Lung (tissue), 12 donors: ENCODE results near the gene SLC35F4. TPM values are rescaled to one million over a fixed set of nuclear protein-coding genes. Genes with fewer than 3 reads are reported as not detected.

Experiments used
- ATAC-seq: fragments of 200-7000 bp; cut with Tn5 transposase; one replicate; pipeline ENCODE4 v1.9.1; 2020; ENCODE audit warnings: moderate number of reproducible peaks; ENCODE audit not compliant: insufficient read depth, low FRiP score
- DNase-seq, 3 donors: peaks; one replicate each; pipeline ENCODE4 v3.0.0-alpha.2; 2013 to 2017
- H3K27ac ChIP-seq, 2 donors: one replicate each; pipeline ENCODE4 v1.5.1; 2013; ENCODE audit warnings: mild to moderate bottlenecking in 2 of 2, moderate library complexity in 2 of 2, control low read depth in 1 of 2, inconsistent platforms in 1 of 2, low read depth in 1 of 2, low read length in 1 of 2
- H3K27me3 ChIP-seq, 3 donors: one replicate each; pipeline ENCODE4 v1.5.1; 2013; ENCODE audit warnings: low read length in 2 of 3; ENCODE audit not compliant: control insufficient read depth in 3 of 3, insufficient read depth in 3 of 3
- H3K36me3 ChIP-seq, 4 donors: one replicate each; pipeline ENCODE4 v1.5.1; 2013; ENCODE audit warnings: low read length in 4 of 4, mild to moderate bottlenecking in 1 of 4, moderate library complexity in 1 of 4; ENCODE audit not compliant: control insufficient read depth in 4 of 4, insufficient read depth in 4 of 4
- H3K4me1 ChIP-seq, 5 donors: one replicate each; pipeline ENCODE4 v1.5.1; 2013; ENCODE audit warnings: low read length in 5 of 5, mild to moderate bottlenecking in 2 of 5, moderate library complexity in 1 of 5; ENCODE audit not compliant: control insufficient read depth in 5 of 5, insufficient read depth in 5 of 5
- H3K4me3 ChIP-seq: one replicate; pipeline ENCODE4 v1.5.1; 2013; ENCODE audit warnings: mild to moderate bottlenecking, control low read depth, moderate library complexity
- H3K9ac ChIP-seq, 2 donors: one replicate each; pipeline ENCODE4 v1.5.1; 2013; ENCODE audit warnings: low read length in 2 of 2, control low read depth in 1 of 2; ENCODE audit not compliant: insufficient read depth in 1 of 2
- H3K9me3 ChIP-seq, 4 donors: one replicate each; pipeline ENCODE4 v1.5.1; 2013; ENCODE audit warnings: low read length in 3 of 4, mild to moderate bottlenecking in 1 of 4, moderate library complexity in 1 of 4; ENCODE audit not compliant: control insufficient read depth in 4 of 4, insufficient read depth in 3 of 4
- CTCF ChIP-seq: IDR thresholded peaks from 2 replicates; pipeline ENCODE4 v1.5.1; 2012; ENCODE audit warnings: mild to moderate bottlenecking; ENCODE audit errors: control extremely low read depth, extremely low read depth
- WGBS, 2 donors: extraction: QIAGEN DNeasy Blood & Tissue Kit; methylation state at CpG; one replicate each; pipeline ENCODE4 v1.1.7; 2013; 5-methylcytosine and 5-hydroxymethylcytosine counted together
- polyA plus RNA-seq, 2 donors: library from polyadenylated mRNA; stranded (reverse); fragments of 200-250 nt; gene quantifications; one replicate each; pipeline ENCODE4 v1.2.1, GENCODE V29; 2013
- total RNA-seq, 2 donors: library from RNA; depleted of rRNA in 1 of 2; stranded (reverse); fragments of >200 nt in 1 of 2; gene quantifications; one replicate each; pipeline ENCODE4 v1.2.1, GENCODE V29; 2014 to 2021
- donor health status: control.
- donor health status: control.
- donor health status: Bipolar disorder and iron deficiency.
- donor health status: healthy.
- donor health status: DM: yes; HTN: yes; CAD: no.

Gene SLC35F4
- total and polyA plus RNA-seq, 4 donors: not detected

DNA sequence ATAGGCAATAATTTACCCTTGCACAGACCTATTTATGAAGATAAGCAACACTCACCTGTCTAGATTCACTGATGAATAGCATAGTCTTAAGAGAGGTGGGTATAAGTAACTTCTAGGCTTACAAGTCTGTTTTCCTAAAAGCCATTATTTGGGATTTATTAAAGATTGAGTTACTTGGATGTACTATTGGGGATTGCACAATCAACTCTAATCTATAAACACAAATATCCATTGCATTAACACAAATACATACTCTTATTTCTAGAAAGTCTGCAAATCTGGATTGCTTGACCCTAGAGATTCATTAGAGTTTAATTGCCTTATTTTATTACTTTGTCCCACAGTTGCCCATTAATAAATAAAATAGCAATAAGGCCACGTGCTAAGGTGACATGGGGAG, 224.1 kb downstream of the SLC35F4 start:
- Histone ChIP-seq H3K9me3 (no peaks in the 10 kb centered on the region), H3K9ac (no peak overlapping the region), H3K27ac (no peak overlapping the region), H3K36me3 (no peaks in the 10 kb centered on the region), H3K4me1 (no peaks in the 10 kb centered on the region), H3K27me3 (no peaks in the 10 kb centered on the region), H3K4me3 (no peak overlapping the region)
- DNase-seq (no peak), ATAC-seq (no peak)
- WGBS, 2 donors: 38 to 44% methylated on average over 1 of the region's 1 CpG
- no peak for TF ChIP-seq CTCF

- Histone ChIP-seq H3K4me3 (no peak overlapping the region), H3K27ac (no peak overlapping the region), H3K4me1 (no peaks in the 10 kb centered on the region), H3K9me3 (no peaks in the 10 kb centered on the region), H3K27me3 (no peaks in the 10 kb centered on the region), H3K9ac (no peak overlapping the region), H3K36me3 (no peaks in the 10 kb centered on the region)
- ATAC-seq (no peak), DNase-seq (no peak)
- no peak for TF ChIP-seq CTCF
Observed at GRCh38 chr14:57640036-57640435, 225.9 kb downstream of the SLC35F4 start.

GRCh38 chr14:57637901-57638300, 228.0 kb downstream of the SLC35F4 start:
- no peaks in the 10 kb centered on the region for H3K9me3 ChIP-seq
- ATAC-seq (no peak), DNase-seq (no peak)
- no peaks in the 10 kb centered on the region for H3K27me3 ChIP-seq
- WGBS, 2 donors: 81 to 87% methylated on average over 4 of the region's 4 CpGs
- H3K9ac ChIP-seq: no peak overlapping the region
- no peak overlapping the region for H3K4me3 ChIP-seq
- H3K4me1 ChIP-seq: no peaks in the 10 kb centered on the region
- H3K27ac ChIP-seq: no peak overlapping the region
- TF ChIP-seq CTCF: no peak
- no peaks in the 10 kb centered on the region for H3K36me3 ChIP-seq

- no peak for ATAC-seq
Observed at GRCh38 chr14:57634335-57634734, 231.6 kb downstream of the SLC35F4 start.

More at GRCh38 chr14:57634335-57634734, 231.6 kb downstream of the SLC35F4 start:
- H3K36me3 ChIP-seq: no peaks in the 10 kb centered on the region
- 36 to 52% methylated on average over 2 of the region's 2 CpGs for WGBS, 2 donors
- H3K9me3 ChIP-seq: no peaks in the 10 kb centered on the region
- H3K27me3 ChIP-seq: no peaks in the 10 kb centered on the region
- no peaks in the 10 kb centered on the region for H3K4me1 ChIP-seq
- no peak overlapping the region for H3K9ac ChIP-seq
- peak in 2 of 3 donors; percentile 23 to 32 for DNase-seq
- no peak overlapping the region for H3K27ac ChIP-seq
- no peak overlapping the region for H3K4me3 ChIP-seq
- no peak for TF ChIP-seq CTCF
